IMR-90 (cell line): ENCODE results near the gene TIPIN. TPM values are rescaled to one million over a fixed set of nuclear protein-coding genes. Genes with fewer than 3 reads are reported as not detected.

Experiments used
- ATAC-seq: fragments of 200-7000 bp; cut with Tn5 transposase; 2 replicates; pipeline ENCODE4 v1.9.1; 2020; ENCODE audit warnings: low read depth, mild to moderate bottlenecking, moderate library complexity
- BruUV-seq: library from RNA; stranded (reverse); fragments of 400-500 nt; replicated peaks from 2 replicates; lab custom pipeline; 2021; lab: Mats Ljungman, UMichigan
- CTCF ChIA-PET: fragments of 300-600 bp; formaldehyde crosslinking; extraction: SDS; loops from one replicate; lab custom pipeline; 2021; ENCODE audit warnings: antibody characterized with exemption; lab: Yijun Ruan, JAX
- POLR2A ChIA-PET: fragments of 300-600 bp; sonication (Branson Sonifier 250); formaldehyde crosslinking; loops from one replicate; lab custom pipeline; 2022; ENCODE audit warnings: antibody characterized with exemption; ENCODE audit not compliant: unreplicated experiment; lab: Charles Lee
- DNase-seq: peaks from one replicate; pipeline ENCODE4 v3.0.0; 2013
- H2AFZ ChIP-seq: replicated peaks from 2 replicates; pipeline ENCODE3; 2013; ENCODE audit warnings: low read length, mild to moderate bottlenecking; ENCODE audit not compliant: poor library complexity
- H2AK5ac ChIP-seq: 2 replicates; pipeline ENCODE4 v1.6.1; 2013; ENCODE audit warnings: low read depth, low read length, inconsistent platforms
- H2AK9ac ChIP-seq: replicated peaks from 2 replicates; pipeline ENCODE3; 2013; ENCODE audit warnings: mild to moderate bottlenecking, low read depth, low read length, moderate library complexity; ENCODE audit not compliant: poor library complexity
- H2BK120ac ChIP-seq: 2 replicates; pipeline ENCODE4 v1.6.1; 2013; ENCODE audit warnings: low read depth, low read length, inconsistent platforms
- H2BK15ac ChIP-seq: 3 replicates; pipeline ENCODE4 v1.6.1; 2013; ENCODE audit warnings: low read depth, low read length, inconsistent platforms
- H2BK20ac ChIP-seq: 2 replicates; pipeline ENCODE4 v1.6.1; 2013; ENCODE audit warnings: low read depth, mild to moderate bottlenecking, inconsistent platforms, low read length, moderate library complexity
- H2BK5ac ChIP-seq: 2 replicates; pipeline ENCODE4 v1.6.1; 2013; ENCODE audit warnings: mild to moderate bottlenecking, low read depth, low read length, inconsistent platforms; ENCODE audit not compliant: poor library complexity, severe bottlenecking
- H3K14ac ChIP-seq: replicated peaks from 2 replicates; pipeline ENCODE4 v1.6.1; 2013; ENCODE audit warnings: low read depth, low read length, inconsistent platforms
- H3K18ac ChIP-seq: 2 replicates; pipeline ENCODE4 v1.6.1; 2013; ENCODE audit warnings: low read depth, low read length, control low read depth
- H3K23ac ChIP-seq: 2 replicates; pipeline ENCODE4 v1.6.1; 2013; ENCODE audit warnings: low read depth, low read length, inconsistent platforms
- H3K27ac ChIP-seq: 2 replicates; pipeline ENCODE4 v1.5.1; 2013; ENCODE audit warnings: mild to moderate bottlenecking, control low read depth, low read length; ENCODE audit not compliant: insufficient read depth
- H3K27me3 ChIP-seq: 2 replicates; pipeline ENCODE4 v1.6.1; 2013; ENCODE audit warnings: low read length; ENCODE audit not compliant: control insufficient read depth, insufficient read depth
- H3K36me3 ChIP-seq: 2 replicates; pipeline ENCODE4 v1.6.1; 2013; ENCODE audit warnings: low read length, mixed read lengths; ENCODE audit not compliant: control insufficient read depth, insufficient read depth
- H3K4ac ChIP-seq: 2 replicates; pipeline ENCODE4 v1.6.1; 2013; ENCODE audit warnings: low read depth, low read length, inconsistent platforms
- H3K4me1 ChIP-seq: 2 replicates; pipeline ENCODE4 v1.6.1; 2013; ENCODE audit warnings: low read length, mixed read lengths; ENCODE audit not compliant: control insufficient read depth, insufficient read depth
- H3K4me2 ChIP-seq: 2 replicates; pipeline ENCODE4 v1.6.1; 2013; ENCODE audit warnings: low read depth, mild to moderate bottlenecking, control low read depth, low read length, moderate library complexity
- H3K4me3 ChIP-seq: 2 replicates; pipeline ENCODE4 v1.5.1; 2013; ENCODE audit warnings: low read depth, mild to moderate bottlenecking, control low read depth, low read length, moderate library complexity; ENCODE audit not compliant: insufficient read depth
- H3K56ac ChIP-seq: 2 replicates; pipeline ENCODE4 v1.6.1; 2013; ENCODE audit warnings: low read length, inconsistent platforms; ENCODE audit not compliant: insufficient read depth; ENCODE audit errors: extremely low read depth
- H3K79me1 ChIP-seq, 2 experiments: 2 replicates each; pipeline ENCODE4 v1.6.1; 2013; ENCODE audit warnings: low read length in 2 of 2, inconsistent platforms in 1 of 2, low read depth in 1 of 2
- H3K9ac ChIP-seq: 2 replicates; pipeline ENCODE4 v1.6.1; 2013; ENCODE audit warnings: low read depth, low read length, control low read depth
- H3K9me1 ChIP-seq: 2 replicates; pipeline ENCODE4 v1.6.1; 2013; ENCODE audit warnings: low read length, inconsistent platforms; ENCODE audit not compliant: insufficient read depth
- H3K9me3 ChIP-seq: 2 replicates; pipeline ENCODE4 v1.6.1; 2013; ENCODE audit warnings: low read length; ENCODE audit not compliant: control insufficient read depth, insufficient read depth
- H4K20me1 ChIP-seq: 2 replicates; pipeline ENCODE4 v1.6.1; 2013; ENCODE audit warnings: low read length, inconsistent platforms; ENCODE audit not compliant: insufficient read depth
- H4K5ac ChIP-seq: 2 replicates; pipeline ENCODE4 v1.6.1; 2013; ENCODE audit warnings: mild to moderate bottlenecking, low read depth, low read length, control low read depth
- H4K8ac ChIP-seq, 2 experiments: 2 replicates each; pipeline ENCODE4 v1.6.1; 2013; ENCODE audit warnings: low read depth in 2 of 2, low read length in 2 of 2, control low read depth in 1 of 2, inconsistent platforms in 1 of 2
- H4K91ac ChIP-seq: 2 replicates; pipeline ENCODE4 v1.6.1; 2013; ENCODE audit warnings: low read depth, low read length, inconsistent platforms; ENCODE audit not compliant: insufficient read depth
- BHLHE40 ChIP-seq: fragments of 150-350 bp; IDR thresholded peaks from 2 replicates; pipeline ENCODE4 v1.6.1; 2016; ENCODE audit warnings: mild to moderate bottlenecking, low read depth, low read length
- CEBPB ChIP-seq: IDR thresholded peaks from 2 replicates; pipeline ENCODE4 v1.6.1; 2012; ENCODE audit warnings: low read depth, low read length, improper control_type of control experiment
- CHD1 ChIP-seq: IDR thresholded peaks from 2 replicates; pipeline ENCODE4 v1.6.1; 2012; ENCODE audit warnings: low read depth, low read length, improper control_type of control experiment
- CTCF ChIP-seq: conservative IDR thresholded peaks from 2 replicates; pipeline ENCODE4 v1.5.1; 2012; ENCODE audit warnings: mild to moderate bottlenecking, low read depth, low read length, improper control_type of control experiment
- FOS ChIP-seq: fragments of 150-350 bp; IDR thresholded peaks from 2 replicates; pipeline ENCODE4 v1.6.1; 2016; ENCODE audit warnings: low read depth, low read length
- MAFK ChIP-seq: IDR thresholded peaks from 2 replicates; pipeline ENCODE4 v1.6.1; 2012; ENCODE audit warnings: low read depth, low read length, improper control_type of control experiment
- MAZ ChIP-seq: IDR thresholded peaks from 2 replicates; pipeline ENCODE4 v1.6.1; 2012; ENCODE audit warnings: low read depth, mild to moderate bottlenecking, low read length, improper control_type of control experiment, moderate library complexity, borderline replicate concordance
- MXI1 ChIP-seq: IDR thresholded peaks from 2 replicates; pipeline ENCODE4 v1.6.1; 2012; ENCODE audit warnings: low read depth, mild to moderate bottlenecking, low read length, moderate library complexity, borderline replicate concordance
- NFE2L2 ChIP-seq: fragments of 150-350 bp; IDR thresholded peaks from 2 replicates; pipeline ENCODE4 v1.6.1; 2016; ENCODE audit warnings: low read depth, mild to moderate bottlenecking, low read length
- POLR2A ChIP-seq: IDR thresholded peaks from 2 replicates; pipeline ENCODE4 v1.6.1; 2012; ENCODE audit warnings: mild to moderate bottlenecking, low read depth, low read length
- RAD21 ChIP-seq: IDR thresholded peaks from 2 replicates; pipeline ENCODE4 v1.6.1; 2012; ENCODE audit warnings: low read length, improper control_type of control experiment
- RCOR1 ChIP-seq: IDR thresholded peaks from 2 replicates; pipeline ENCODE4 v1.6.1; 2012; ENCODE audit warnings: mild to moderate bottlenecking, low read length, improper control_type of control experiment; ENCODE audit not compliant: insufficient replicate concordance
- RFX5 ChIP-seq: IDR thresholded peaks from 2 replicates; pipeline ENCODE4 v1.8.0; 2012; ENCODE audit warnings: low read depth, mild to moderate bottlenecking, low read length, moderate library complexity
- SMC3 ChIP-seq: fragments of 150-350 bp; IDR thresholded peaks from 2 replicates; pipeline ENCODE4 v1.6.1; 2016; ENCODE audit warnings: low read depth, mild to moderate bottlenecking, antibody characterized with exemption, low read length, moderate library complexity
- USF2 ChIP-seq: fragments of 150-350 bp; IDR thresholded peaks from 2 replicates; pipeline ENCODE4 v1.6.1; 2017; ENCODE audit warnings: mild to moderate bottlenecking, antibody characterized with exemption, low read length, low read depth
- WGBS, 2 experiments: methylation state at CpG; one replicate each; pipeline versions ENCODE4 v1.1.5 to v1.1.7; 2013; ENCODE audit warnings: missing lambda C conversion rate in 2 of 2; ENCODE audit not compliant: insufficient read length in 1 of 2; ENCODE audit errors: extremely low coverage in 2 of 2; 5-methylcytosine and 5-hydroxymethylcytosine counted together
- dilution Hi-C: fragments of 300-500 bp; cut with HindIII; formaldehyde crosslinking; loops from one replicate; pipeline ENCODE4 v1.14.3; 2018; ENCODE audit warnings: low sequenced_read_pairs; ENCODE audit not compliant: unreplicated experiment
- in situ Hi-C: fragments of 300-500 bp; cut with MboI; formaldehyde crosslinking; loops from 3 replicates; pipeline ENCODE4 v1.14.3; 2019; ENCODE audit warnings: low sequenced_read_pairs, inconsistent platforms, mixed read lengths
- intact Hi-C: fragments of 100-400 bp; cut with micrococcal nuclease; formaldehyde crosslinking; loops from 2 replicates; pipeline ENCODE4 v1.10.0; 2022
- polyA plus RNA-seq, 3 experiments: library from polyadenylated mRNA; depleted of rRNA; stranded (reverse); fragments of >200 nt; gene quantifications; 2 replicates each; pipeline ENCODE4 v1.2.3, GENCODE V29; 2012; ENCODE audit warnings: low replicate concordance in 1 of 3
- total RNA-seq: library from RNA; depleted of rRNA; stranded (reverse); fragments of >200 nt; gene quantifications from 2 replicates; pipeline ENCODE4 v1.2.3, GENCODE V29; 2012
- TF ChIP-seq, protein P1 (sequence below): fragments of 150-350 bp; IDR thresholded peaks from 2 replicates; pipeline ENCODE4 v1.6.1; 2016; ENCODE audit warnings: low read depth, mild to moderate bottlenecking, low read length, moderate library complexity, borderline replicate concordance

The TIPIN gene
- total and polyA plus RNA-seq, 2 of the 4 experiments (the other 2 are of a cell fraction), result 6.3 to 7.3 TPM

DNA sequence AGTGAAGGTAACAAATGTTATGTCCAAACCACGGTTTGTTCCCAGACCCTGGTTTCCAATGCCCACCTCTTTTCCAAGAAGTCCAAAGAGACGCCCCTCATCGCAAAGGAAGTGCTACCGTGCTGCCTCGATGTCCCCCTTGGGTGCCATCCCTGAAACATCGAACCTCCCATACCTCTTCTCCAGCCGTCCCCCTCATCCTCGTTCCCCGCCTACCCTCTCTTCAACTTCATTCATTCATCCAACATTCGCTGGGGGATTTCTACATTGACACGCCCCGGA is 467 bp downstream of the TIPIN start:
- Histone ChIP-seq H4K8ac (peak overlapping the region; percentile 91), H2BK20ac (no peak overlapping the region), H3K4me3 (peak overlapping the region; percentile 57), H3K9ac (peak overlapping the region; percentile 74), H3K18ac (no peak overlapping the region), H3K4me1 (0 out of 2 replicates have a peak, but pooled peaks cover 1% of the 10 kb centered on the region), H2AK5ac (peak overlapping the region; percentile 55; the same call in 1 of the 2 replicates), H3K14ac (peak overlapping the region; percentile 80), H3K4me2 (peak overlapping the region; percentile 94), H3K9me3 (no peaks in the 10 kb centered on the region), H2BK15ac (no peak overlapping the region; the same call in 2 of the 3 replicates), H2BK120ac (no peak overlapping the region), H3K23ac (peak overlapping the region; percentile 83), H3K36me3 (peaks cover 1% of the 10 kb centered on the region; the same call in 1 of the 2 replicates), H3K79me1 (peaks cover 5 to 22% of the 10 kb centered on the region in 2 experiments), H2AFZ (peak overlapping the region; percentile 96), H3K27ac (peak overlapping the region; percentile 50), H3K56ac (peak overlapping the region; percentile 64), H3K4ac (peak overlapping the region; percentile 62), H2AK9ac (peak overlapping the region; percentile 87), H3K9me1 (no peaks in the 10 kb centered on the region), H3K27me3 (no peaks in the 10 kb centered on the region), H4K91ac (peak overlapping the region; percentile 85), H4K5ac (peak overlapping the region; percentile 2; the same call in 1 of the 2 replicates), H2BK5ac (peak overlapping the region; percentile 4), H4K20me1 (no peaks in the 10 kb centered on the region)
- ATAC-seq (no peak), DNase-seq (no peak)
- intact Hi-C loops (loop anchor here (2.0 kb wide), 1 partner anchor 143 kb away; no protein-coding TSS in a partner anchor), in situ Hi-C loops (loop anchor here (25.0 kb wide), 1 partner anchor 506 kb away; no protein-coding TSS in a partner anchor), dilution Hi-C loops (no loop called here)
- ChIA-PET CTCF (no interaction called here), POLR2A (no interaction called here)
- no peak for TF ChIP-seq MAZ
- TF ChIP-seq CTCF, result no peak
- no peak for TF ChIP-seq CEBPB
- no peak for TF ChIP-seq MAFK
- no peak for TF ChIP-seq MXI1
- no peak for TF ChIP-seq NFE2L2
- no peak for TF ChIP-seq RCOR1
- TF ChIP-seq BHLHE40, result no peak
- TF ChIP-seq RAD21, result no peak
- no peak for TF ChIP-seq POLR2A
- no peak for TF ChIP-seq RFX5
- TF ChIP-seq CHD1, result no peak
- TF ChIP-seq FOS, result no peak
- no peak for TF ChIP-seq USF2
- TF ChIP-seq, protein P1, sequence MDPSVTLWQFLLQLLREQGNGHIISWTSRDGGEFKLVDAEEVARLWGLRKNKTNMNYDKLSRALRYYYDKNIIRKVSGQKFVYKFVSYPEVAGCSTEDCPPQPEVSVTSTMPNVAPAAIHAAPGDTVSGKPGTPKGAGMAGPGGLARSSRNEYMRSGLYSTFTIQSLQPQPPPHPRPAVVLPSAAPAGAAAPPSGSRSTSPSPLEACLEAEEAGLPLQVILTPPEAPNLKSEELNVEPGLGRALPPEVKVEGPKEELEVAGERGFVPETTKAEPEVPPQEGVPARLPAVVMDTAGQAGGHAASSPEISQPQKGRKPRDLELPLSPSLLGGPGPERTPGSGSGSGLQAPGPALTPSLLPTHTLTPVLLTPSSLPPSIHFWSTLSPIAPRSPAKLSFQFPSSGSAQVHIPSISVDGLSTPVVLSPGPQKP, result no peak
- no peak for TF ChIP-seq SMC3
- WGBS, 2 experiments, result 3% methylated on average over 8 of the region's 12 CpGs; no CpG with 5 or more reads in 1 of the 2 experiments
- no TSS peak for BruUV-seq
